GM21367 (cell line): ENCODE results near the gene OR1I1.
"Not testable (repeated sequence)": the region's sequence is repeated elsewhere in the genome, so short reads cannot be mapped to it uniquely, and the experiment has no call there.

ENCODE experiments used
- ATAC-seq: cut with Tn5 transposase; IDR thresholded peaks from one replicate; pipeline ENCODE4 v1.9.1; 2021; ENCODE audit not compliant: unreplicated experiment

The OR1I1 gene

GRCh38 chr19:15097980-15098379 lies 16.0 kb downstream of the OR1I1 start:
- not testable (repeated sequence) for ATAC-seq

GRCh38 chr19:15098460-15098859 lies 16.4 kb downstream of the OR1I1 start:
- no peak for ATAC-seq

DNA sequence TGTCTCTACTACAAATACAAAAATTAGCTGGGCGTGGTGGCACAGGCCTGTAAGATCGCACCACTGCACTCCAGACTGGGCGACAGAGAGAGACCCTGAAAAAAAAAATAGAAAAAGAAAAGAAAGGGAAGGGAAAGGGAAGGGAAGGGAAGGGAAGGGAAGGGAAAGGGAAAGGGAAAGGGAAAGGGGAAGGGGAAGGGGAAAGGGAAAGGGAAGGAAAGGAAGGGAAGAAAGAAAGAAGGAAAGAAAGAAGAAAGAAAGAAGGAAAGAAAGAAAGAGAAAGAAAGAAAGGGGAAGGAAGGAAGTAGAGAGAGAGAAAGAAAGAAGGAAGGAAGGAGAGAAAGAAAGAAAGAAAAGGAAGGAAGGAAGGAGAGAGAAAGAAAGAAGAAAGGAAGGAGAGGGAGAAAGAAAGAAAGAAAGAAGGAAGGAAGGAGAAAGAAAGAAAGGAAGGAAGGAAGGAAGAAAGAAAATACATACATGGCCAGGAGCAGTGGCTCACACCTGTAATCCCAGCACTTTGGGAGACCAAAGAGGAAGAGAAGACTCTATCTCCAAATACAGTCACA lies 17.1 kb downstream of the OR1I1 start:
- ATAC-seq: no peak

DNA sequence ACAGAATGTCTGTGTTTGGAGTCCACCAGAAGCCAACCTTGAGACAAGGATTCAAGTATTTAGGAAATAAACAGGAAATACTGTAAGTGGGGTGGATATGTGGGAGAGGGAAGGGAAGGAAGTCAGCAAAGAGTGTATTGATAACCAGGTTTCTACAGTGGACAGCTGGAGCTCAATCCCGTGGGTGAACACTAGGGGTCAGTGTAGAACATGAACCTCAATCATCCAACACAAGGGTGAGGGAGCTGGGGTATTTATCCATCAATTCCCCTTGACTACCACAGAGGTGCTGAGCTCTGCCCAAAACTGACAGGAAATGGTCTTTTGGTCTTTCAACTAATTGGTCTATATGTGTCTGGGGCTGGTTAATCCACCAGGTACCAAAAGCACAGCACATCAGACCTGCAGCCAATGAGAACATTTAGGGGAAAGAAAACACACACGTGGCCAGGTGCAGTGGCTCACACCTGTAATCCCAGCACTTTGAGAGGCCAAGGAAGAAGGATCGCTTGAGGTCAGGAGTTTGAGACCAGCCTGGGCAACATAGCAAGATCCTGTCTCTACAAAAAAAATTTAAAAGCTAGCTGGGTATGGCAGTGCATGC lies 19.6 kb downstream of the OR1I1 start:
- ATAC-seq: no peak

DNA sequence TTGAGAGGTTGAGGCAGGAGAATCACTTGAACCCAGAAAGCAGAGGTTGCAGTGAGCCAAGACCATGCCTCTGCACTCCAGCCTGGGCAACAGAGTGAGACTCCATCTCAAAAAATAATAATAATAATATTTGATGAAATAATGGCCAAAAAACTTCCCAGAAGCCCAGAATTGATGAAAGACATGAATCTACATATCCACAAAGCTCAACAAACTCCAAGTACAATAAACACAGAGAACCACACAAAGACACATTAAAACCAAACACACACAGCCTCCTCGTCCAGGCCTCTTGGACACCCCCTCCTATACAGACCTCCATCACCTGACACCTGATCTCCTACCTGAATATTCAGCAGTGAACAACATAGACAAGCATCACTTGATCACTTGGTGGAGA lies 22.0 kb downstream of the OR1I1 start:
- no peak for ATAC-seq

DNA sequence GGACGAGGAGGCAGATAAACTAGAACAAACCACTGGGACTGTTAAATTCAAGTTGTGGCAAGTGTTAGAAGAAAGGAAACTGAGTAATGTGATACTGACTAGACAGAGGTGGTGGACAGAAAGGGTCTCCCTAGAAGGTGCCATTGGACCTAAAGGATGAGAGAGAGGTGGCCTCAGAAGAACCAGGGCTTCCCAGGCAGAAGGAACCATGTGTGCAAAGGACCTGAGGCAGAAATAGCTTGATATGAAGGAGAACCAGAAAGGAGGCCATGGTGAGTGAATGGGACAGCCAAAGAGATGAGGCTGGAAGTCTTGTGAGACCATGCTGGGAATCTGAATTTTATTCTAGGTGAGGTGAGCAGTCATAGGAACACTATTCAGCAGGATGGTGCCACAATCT lies 22.4 kb downstream of the OR1I1 start:
- ATAC-seq: no peak

- no peak for ATAC-seq
Observed at GRCh38 chr19:15105044-15105443, 23.0 kb downstream of the OR1I1 start.

DNA sequence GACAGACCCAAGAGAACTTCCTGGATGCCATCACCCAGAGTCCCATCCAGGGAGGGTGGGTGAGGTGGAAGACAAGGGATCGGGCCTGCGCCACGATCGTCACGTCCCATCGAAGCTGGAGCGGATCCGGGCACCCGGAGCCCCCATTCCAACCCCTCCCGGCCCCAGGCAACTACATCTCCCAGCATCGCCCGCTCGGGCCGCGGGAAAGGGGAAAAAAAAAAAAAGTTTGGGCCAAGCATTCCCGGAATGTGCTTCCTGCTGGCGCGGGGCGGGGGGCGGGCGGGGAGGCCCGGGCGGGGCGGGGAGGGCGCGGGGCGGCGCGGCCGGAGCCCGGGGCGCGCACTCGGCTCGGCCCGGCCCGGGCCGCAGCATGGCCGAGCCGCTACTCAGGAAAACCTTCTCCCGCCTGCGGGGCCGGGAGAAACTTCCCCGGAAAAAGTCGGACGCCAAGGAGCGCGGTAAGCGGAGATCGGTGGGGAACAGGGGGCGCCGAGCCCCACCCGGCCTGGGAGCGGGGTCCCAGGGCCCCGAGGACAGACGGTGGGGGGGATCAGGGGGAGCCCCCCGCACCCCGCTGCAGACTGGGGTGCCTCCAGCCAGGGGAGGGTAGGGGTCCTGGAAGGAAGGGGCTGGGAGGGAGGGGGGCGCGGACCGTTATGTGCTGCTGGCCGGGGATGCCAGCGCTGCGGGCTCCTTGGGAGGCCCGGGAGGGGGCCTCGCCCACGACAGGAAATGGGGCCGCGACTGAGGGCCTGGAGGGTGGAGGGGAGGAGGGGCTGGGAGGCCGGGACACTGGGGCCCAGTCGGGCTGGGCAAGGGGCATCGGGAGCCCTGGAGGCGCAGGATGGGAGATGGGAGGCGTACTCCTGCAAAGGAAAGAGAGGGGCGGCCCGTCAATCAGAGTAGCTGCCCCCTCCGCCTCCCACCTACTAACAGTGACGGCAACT lies 25.3 kb downstream of the OR1I1 start, which contains the start of gene SYDE1:
Gene SYDE1 (plus strand): TSS at position 341 of the 950 bp plus-strand sequence. CDS start 33 bp downstream, at position 374.
- ATAC-seq: no peak

DNA sequence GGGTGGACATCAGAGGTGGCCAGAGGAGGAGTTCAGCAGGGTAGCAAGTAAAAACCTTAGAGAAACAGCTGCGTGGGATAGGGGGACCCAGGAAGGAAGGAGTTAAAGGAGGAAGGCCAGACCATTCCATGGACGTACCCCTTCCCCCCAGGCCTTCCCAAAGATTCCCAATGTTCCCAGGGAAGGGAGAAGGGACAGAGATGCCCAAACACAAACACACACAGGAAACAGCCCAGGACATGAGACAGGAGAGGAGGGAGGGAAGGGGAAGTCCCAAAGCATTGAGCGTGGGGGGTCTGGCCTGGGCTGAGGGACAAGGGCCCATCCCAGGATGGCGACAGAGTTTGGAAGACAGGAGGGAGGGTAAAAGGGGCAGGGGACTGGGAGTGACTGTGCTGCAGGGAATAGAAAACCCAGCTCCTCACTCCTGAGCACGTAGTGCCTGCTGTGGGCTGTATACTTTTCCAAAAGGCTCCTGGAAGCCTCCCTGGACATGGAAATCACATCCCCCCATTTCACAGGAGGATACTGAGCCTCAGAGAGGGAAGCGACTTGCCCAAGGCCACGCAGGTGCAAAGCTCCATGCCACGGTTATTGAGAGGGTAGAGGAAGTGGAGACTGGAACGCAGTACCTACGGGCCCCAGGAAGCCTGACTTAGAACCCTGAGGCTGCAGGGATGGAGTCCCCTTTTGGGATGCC lies 26.3 kb downstream of the OR1I1 start:
- no peak for ATAC-seq

- ATAC-seq: no peak
Observed at GRCh38 chr19:15108845-15109767, 27.1 kb downstream of the OR1I1 start.

- ATAC-seq: no peak
Observed at GRCh38 chr19:15109768-15110417, 27.9 kb downstream of the OR1I1 start.

DNA sequence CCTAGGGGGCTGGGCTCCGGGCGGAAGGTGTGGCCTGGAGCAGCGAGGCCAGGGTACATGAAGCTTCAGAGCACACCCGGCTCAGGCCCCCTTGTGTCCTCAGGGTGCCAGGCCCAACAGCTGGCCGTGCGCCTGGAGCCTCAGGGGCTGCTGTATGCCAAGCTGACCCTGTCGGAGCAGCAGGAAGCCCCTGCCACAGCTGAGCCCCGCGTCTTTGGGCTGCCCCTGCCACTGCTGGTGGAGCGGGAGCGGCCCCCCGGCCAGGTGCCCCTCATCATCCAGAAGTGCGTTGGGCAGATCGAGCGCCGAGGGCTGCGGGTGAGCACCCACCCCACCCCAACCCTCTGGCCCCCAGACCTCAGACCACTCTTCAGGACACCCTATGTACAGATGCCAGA lies 28.4 kb downstream of the OR1I1 start:
- no peak for ATAC-seq

- ATAC-seq: no peak
Observed at GRCh38 chr19:15111758-15112157, 29.7 kb downstream of the OR1I1 start.

GRCh38 chr19:15112385-15112784 lies 30.4 kb downstream of the OR1I1 start:
- ATAC-seq: no peak

GRCh38 chr19:15113245-15114152 lies 31.5 kb downstream of the OR1I1 start:
- ATAC-seq: no peak

GRCh38 chr19:15114153-15114540 lies 32.1 kb downstream of the OR1I1 start:
- ATAC-seq: no peak

- ATAC-seq: no peak
Observed at GRCh38 chr19:15115080-15115479, 33.1 kb downstream of the OR1I1 start.

DNA sequence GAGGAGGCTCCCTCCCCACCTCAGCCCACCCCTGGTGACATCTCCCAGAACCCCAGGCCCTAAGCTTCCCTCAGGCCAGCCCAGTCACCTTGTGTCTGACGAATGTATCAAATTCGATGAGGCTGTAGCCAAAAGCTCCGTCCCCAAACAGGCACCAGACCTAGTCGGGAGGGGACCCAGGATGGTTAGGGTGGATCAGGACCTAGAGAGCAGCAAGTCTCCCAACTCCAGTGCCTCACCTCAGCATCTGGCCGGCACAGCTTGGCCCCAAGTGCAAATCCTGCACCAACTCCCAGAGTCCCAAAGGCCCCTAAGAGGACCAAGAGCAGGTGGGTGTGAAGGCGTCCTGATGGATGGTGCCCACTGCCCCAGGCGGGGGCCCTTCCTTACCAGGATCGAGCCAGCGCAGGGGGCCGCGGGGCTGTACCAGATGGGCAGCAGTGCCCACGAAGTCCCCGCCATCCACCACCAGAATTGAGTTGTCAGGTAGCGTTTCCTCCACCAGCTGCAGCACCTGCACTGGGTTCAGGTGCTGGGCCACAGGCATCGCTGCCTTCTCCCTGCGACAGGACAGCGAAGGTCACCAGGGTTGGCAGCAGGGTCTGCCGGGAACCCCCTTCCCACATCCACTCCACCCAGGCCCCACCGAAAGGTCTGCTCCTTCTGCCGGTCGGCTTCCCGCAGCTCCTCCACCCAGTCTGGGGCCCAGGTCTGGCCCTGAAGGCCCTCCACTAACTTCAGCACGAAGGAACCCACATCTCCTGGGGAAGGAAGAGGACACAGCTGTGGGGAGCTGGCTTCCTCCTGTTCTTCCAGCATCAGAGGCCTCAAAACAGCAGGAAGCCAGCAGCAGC lies 34.0 kb downstream of the OR1I1 start:
- ATAC-seq: no peak
